Uterus (tissue), 4 donors: Measurements from ENCODE around the gene PPFIA3. TPM values are rescaled to one million over a fixed set of nuclear protein-coding genes. Genes with fewer than 3 reads are reported as not detected.

ENCODE experiments used
- DNase-seq, 2 donors: peaks; one replicate each; pipeline ENCODE4 v3.0.0-alpha.2; 2019 to 2020
- H3K27ac ChIP-seq, 2 donors: fragments of 200-600 bp; sonication (generic); 1 replicate in 1 of 2; 2 replicates in 1 of 2; pipeline ENCODE4 v1.5.1; 2016 to 2018
- H3K27me3 ChIP-seq, 2 donors: fragments of 200-600 bp; sonication (generic); one replicate each; pipeline ENCODE4 v1.5.1; 2018 to 2019; ENCODE audit warnings: control low read depth in 1 of 2
- H3K36me3 ChIP-seq, 2 donors: fragments of 200-600 bp; sonication (generic); one replicate each; pipeline ENCODE4 v1.5.1; 2019; ENCODE audit warnings: control low read depth in 1 of 2
- H3K4me1 ChIP-seq, 2 donors: fragments of 200-600 bp; sonication (generic); one replicate each; pipeline ENCODE4 v1.5.1; 2018 to 2019; ENCODE audit warnings: control low read depth in 1 of 2
- H3K4me3 ChIP-seq, 2 donors: fragments of 200-600 bp; sonication (generic); 1 replicate in 1 of 2; 2 replicates in 1 of 2; pipeline ENCODE4 v1.5.1; 2018 to 2019; ENCODE audit warnings: mild to moderate bottlenecking in 1 of 2
- H3K9me3 ChIP-seq, 2 donors: fragments of 200-600 bp; sonication (generic); one replicate each; pipeline ENCODE4 v1.5.1; 2019; ENCODE audit warnings: control low read depth in 1 of 2
- POLR2A ChIP-seq, 2 donors: fragments of 450-650 bp; IDR thresholded peaks; one replicate each; pipeline ENCODE4 v1.6.1; 2016; ENCODE audit warnings: antibody characterized with exemption in 2 of 2, mild to moderate bottlenecking in 1 of 2, moderate library complexity in 1 of 2
- intact Hi-C: fragments of 100-400 bp; cut with DNase I; formaldehyde crosslinking; loops from one replicate; pipeline ENCODE4 v1.15.1; 2023; ENCODE audit warnings: low total_unique reads
- total RNA-seq, 4 donors: library from RNA; depleted of rRNA in 3 of 4; stranded (reverse); fragments of >200 nt in 3 of 4; gene quantifications; one replicate each; pipeline versions ENCODE4 v1.1.0 to v1.2.4, GENCODE V29; 2014 to 2023
- TF ChIP-seq, protein P1 (sequence below), 4 experiments: fragments of 200-600 bp in 2 of 4; fragments of 450-650 bp in 2 of 4; sonication (generic) in 2 of 4; IDR thresholded peaks; one replicate each; pipeline ENCODE4 v1.5.1; 2016 to 2019; ENCODE audit warnings: antibody characterized with exemption in 4 of 4, mild to moderate bottlenecking in 2 of 4, moderate library complexity in 1 of 4
- donor health status: DM: yes; HTN: yes; CAD: no.

PPFIA3 gene
- total RNA-seq, 4 donors from 2014 or later, result 0.51 to 8.3 (median 7.4) TPM; not detected in 1

DNA sequence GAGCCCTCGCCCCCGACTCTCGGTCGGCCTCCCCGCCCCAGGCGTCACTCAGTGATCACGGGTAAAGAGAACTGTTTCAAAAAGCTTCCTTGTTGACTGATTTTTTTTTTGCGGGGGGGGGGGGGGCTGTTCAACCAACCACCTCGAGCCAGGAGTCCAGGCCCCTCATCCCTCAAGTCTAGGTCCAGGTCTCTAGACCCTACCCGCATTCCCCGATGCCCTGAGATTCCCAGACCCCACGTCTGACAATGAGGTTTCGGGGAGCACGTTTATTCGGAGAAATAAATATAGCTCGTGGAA is 31.6 kb downstream of the PPFIA3 start:
- peak overlapping the region; percentile 58 to 68 for H3K4me3 ChIP-seq
- DNase-seq, result no peak
- no peaks in the 10 kb centered on the region for H3K27me3 ChIP-seq
- intact Hi-C loops, result no loop called here
- peaks cover 0 to 11% of the 10 kb centered on the region in 2 donors for H3K4me1 ChIP-seq
- TF ChIP-seq, protein P1, sequence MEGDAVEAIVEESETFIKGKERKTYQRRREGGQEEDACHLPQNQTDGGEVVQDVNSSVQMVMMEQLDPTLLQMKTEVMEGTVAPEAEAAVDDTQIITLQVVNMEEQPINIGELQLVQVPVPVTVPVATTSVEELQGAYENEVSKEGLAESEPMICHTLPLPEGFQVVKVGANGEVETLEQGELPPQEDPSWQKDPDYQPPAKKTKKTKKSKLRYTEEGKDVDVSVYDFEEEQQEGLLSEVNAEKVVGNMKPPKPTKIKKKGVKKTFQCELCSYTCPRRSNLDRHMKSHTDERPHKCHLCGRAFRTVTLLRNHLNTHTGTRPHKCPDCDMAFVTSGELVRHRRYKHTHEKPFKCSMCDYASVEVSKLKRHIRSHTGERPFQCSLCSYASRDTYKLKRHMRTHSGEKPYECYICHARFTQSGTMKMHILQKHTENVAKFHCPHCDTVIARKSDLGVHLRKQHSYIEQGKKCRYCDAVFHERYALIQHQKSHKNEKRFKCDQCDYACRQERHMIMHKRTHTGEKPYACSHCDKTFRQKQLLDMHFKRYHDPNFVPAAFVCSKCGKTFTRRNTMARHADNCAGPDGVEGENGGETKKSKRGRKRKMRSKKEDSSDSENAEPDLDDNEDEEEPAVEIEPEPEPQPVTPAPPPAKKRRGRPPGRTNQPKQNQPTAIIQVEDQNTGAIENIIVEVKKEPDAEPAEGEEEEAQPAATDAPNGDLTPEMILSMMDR (IDR thresholded peaks at IDR 0.05), result no peak
- TF ChIP-seq POLR2A (IDR thresholded peaks at IDR 0.05), result no peak
- no peaks in the 10 kb centered on the region for H3K36me3 ChIP-seq
- H3K27ac ChIP-seq, result peak overlapping the region; percentile 67 to 86
- H3K9me3 ChIP-seq, result no peaks in the 10 kb centered on the region

DNA sequence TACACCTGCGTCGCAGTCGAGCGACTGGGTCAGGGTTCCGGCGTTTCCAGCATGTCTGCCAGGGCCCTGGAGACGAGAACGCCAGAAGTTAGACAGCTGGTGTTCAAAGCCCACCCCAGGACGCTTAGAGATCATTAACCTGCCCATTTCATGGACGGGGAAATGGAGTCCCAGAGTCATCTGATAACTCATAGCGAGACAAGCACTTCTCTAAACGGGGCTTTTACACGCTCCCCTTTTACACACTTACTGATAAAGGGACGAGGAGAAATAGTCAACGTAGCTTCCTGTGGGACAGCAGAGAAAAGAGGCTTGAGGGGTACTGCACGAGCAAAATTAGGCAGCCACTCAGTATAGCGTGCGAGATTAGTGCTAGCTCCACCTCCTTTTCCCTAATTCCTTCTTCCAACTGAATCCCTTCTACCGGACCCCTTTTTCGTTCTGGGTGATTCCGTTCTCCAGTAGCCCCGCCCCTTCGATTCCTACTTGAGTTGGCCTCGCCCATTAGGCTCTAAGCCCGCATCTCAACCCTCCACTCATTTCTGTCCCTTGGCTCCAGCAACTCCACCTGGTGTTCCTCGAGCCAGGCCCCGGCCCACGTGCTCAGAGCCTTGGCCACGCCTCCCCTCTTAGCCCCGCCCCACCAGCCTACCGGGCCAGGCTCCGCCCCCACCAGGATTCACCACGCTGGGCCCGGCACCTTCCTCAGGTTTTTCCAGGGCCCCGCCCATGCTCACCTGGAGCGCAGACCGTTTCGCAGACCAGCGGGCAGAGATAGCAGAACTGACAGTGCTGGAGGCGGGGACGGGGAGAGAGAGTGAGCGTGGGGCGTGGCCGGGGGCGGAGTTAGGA is 32.1 kb downstream of the PPFIA3 start:
- Histone ChIP-seq H3K36me3 (no peaks in the 10 kb centered on the region), H3K4me1 (peaks cover 0 to 11% of the 10 kb centered on the region in 2 donors), H3K9me3 (no peaks in the 10 kb centered on the region), H3K4me3 (no peak overlapping the region), H3K27ac (peak overlapping the region in 1 of 2 donors; percentile 86), H3K27me3 (no peaks in the 10 kb centered on the region)
- intact Hi-C loops, result no loop called here
- peak in 1 of 2 donors; percentile 52 for DNase-seq
- TF ChIP-seq POLR2A (IDR thresholded peaks at IDR 0.05), result peak in 1 of 2 donors; percentile 10
- TF ChIP-seq, protein P1 (IDR thresholded peaks at IDR 0.05), result no peak

DNA sequence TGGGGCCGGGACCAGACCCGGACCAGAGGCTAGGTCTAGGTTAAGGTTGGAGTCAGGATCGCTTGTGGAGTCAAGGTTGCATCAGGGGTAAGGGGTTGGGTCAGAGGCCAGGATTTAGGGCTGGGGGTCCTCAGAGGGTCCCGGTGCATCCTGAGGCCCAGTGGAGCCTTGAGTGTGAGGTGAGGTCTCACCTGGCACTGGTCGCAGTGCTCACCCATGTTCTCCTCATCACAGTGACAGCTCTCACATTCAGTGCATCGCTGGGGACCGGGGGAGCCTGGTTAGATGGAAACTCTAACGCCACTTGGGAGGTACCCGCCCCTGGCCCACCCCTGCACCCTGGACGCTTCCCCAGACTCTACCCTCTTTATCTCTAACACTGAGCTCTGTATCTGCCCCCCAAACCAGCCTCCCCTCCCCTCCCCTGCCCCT is 32.8 kb downstream of the PPFIA3 start:
- TF ChIP-seq POLR2A (IDR thresholded peaks at IDR 0.05), result no peak
- TF ChIP-seq, protein P1 (IDR thresholded peaks at IDR 0.05), result no peak
- no peak overlapping the region for H3K4me3 ChIP-seq
- intact Hi-C loops, result no loop called here

DNA sequence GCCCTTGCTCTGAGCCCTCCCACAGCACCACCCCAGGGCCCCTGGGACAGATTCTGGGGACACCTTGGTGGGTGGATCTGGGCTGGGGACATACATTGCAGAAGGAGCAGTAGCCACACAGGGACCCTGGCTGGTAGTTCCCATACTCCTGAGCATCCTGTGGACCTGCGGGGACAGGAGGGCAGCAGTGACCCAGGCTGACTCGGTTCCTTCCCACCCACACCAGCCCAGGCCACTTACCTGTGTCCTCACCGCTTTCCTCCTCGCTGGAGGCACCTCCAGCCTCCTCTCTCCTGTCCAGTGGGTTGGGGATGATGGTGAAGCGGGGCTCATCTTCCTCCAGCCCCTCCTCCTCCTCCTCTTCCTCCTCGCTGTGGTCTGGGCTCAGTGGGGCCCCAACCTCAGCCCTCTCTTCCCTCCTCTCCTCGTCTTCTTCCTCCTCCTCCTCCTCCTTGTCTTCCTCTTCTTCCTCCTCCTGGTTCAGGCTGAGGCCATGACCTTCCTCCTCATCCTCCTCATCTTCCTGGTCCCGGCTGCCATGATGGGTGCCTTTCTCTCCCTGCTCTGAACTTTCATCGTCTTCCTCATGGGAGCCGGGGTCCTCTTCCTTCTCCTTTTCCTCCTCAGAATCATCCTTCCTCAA is 33.9 kb downstream of the PPFIA3 start:
- no peaks in the 10 kb centered on the region for H3K9me3 ChIP-seq
- intact Hi-C loops, result no loop called here
- H3K4me3 ChIP-seq, result no peak overlapping the region
- no peak overlapping the region for H3K27ac ChIP-seq
- H3K4me1 ChIP-seq, result peaks cover 0 to 9% of the 10 kb centered on the region in 2 donors
- H3K36me3 ChIP-seq, result no peaks in the 10 kb centered on the region
- DNase-seq, result no peak
- no peaks in the 10 kb centered on the region for H3K27me3 ChIP-seq
- TF ChIP-seq, protein P1 (IDR thresholded peaks at IDR 0.05), result no peak
- no peak for TF ChIP-seq POLR2A (IDR thresholded peaks at IDR 0.05)

More for the DNA sequence above, 32.8 kb downstream of the PPFIA3 start:
- Histone ChIP-seq H3K36me3 (no peaks in the 10 kb centered on the region), H3K27ac (peak overlapping the region in 1 of 2 donors; percentile 86), H3K9me3 (no peaks in the 10 kb centered on the region), H3K4me1 (peaks cover 0 to 11% of the 10 kb centered on the region in 2 donors), H3K27me3 (no peaks in the 10 kb centered on the region)
- no peak for DNase-seq

DNA sequence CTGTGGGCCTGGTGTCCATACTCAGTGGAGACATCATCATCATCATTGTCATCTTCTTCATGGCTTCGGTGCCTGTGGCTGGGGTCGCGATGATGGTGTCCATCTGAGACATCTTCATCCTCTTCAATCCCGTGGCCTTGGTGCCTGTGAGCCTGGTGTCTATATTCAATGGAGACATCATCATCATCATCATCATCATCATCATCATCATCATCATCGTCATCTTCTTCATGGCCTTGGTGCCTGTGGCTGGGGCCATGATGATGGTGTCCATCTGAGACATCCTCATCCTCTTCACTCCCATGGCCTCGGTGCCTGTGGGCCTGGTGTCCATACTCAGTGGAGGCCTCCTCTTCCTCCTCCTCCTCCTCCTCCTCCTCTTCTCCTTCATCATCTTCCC is 34.9 kb downstream of the PPFIA3 start:
- Histone ChIP-seq H3K9me3 (no peaks in the 10 kb centered on the region), H3K27me3 (no peaks in the 10 kb centered on the region), H3K36me3 (no peaks in the 10 kb centered on the region), H3K4me1 (no peaks in the 10 kb centered on the region), H3K27ac (no peak overlapping the region), H3K4me3 (no peak overlapping the region)
- intact Hi-C loops, result no loop called here
- DNase-seq, result no peak
- TF ChIP-seq POLR2A (IDR thresholded peaks at IDR 0.05), result no peak
- TF ChIP-seq, protein P1 (IDR thresholded peaks at IDR 0.05), result no peak
